ENCODE results near the gene SLC35F3.

The SLC35F3 gene

DNA sequence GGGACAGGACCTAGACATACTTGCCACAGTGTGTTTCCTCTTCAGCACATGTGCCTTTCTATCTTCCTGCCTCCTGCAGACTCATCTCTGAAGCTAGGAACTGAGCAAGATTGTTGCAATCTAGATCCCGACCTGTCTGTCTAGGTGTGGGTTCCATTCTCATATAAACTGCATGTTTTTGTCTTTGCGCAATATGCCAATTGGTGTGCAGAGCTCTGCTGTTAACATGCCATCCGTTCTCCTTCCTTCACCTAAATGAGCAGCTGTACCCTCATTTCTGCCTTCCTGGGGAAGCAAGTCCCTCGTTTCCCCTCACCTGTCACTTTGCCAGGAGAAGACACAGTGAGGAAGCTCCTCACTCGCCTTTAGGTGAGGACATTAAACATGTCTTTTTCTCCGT is 55.5 kb downstream of the SLC35F3 start:
- no peak overlapping the region for H3K4me3 ChIP-seq (ENCODE audit: low read depth, low read length)
- DNase-seq (ENCODE audit: low read depth): no peak

DNA sequence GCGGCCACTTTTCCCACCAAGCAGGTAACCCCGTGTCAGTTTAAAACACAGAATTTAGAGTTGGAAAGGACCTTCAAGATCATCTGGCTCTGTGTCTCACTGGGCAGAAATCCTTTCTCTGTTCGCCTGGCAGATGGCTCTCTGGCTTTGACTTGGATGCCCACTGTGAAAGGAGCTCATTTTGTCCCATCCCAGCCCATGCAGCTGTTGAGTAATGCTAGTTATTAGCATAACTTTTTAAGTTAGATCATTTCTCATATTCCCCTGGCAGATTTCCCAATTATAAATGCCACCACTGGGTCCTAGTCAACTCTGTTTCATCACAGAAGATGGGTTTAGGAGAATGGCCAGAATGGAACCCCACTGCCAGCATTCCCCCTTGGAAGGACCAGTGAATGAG is 55.9 kb downstream of the SLC35F3 start:
- DNase-seq (ENCODE audit: low read depth): no peak
- no peak overlapping the region for H3K4me3 ChIP-seq (ENCODE audit: low read depth, low read length)

DNA sequence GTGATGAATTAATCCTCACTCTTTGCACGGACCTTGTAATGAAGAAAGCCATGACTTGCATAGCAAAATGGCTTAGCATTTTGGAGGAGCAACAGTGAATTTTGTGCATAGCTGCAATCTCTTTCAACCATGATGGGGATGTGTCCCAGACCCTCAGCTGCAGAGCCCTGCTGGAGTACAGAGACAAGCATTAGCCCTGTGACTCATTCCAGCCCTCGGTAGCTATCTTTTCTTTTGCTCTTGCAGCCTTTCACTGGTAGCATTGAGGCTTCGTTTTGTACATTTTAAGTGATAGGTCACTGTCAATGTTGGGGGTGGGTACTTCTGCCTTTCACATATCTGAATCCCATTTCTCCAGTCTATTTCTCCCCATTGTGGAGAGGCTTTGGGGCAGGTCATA is 58.4 kb downstream of the SLC35F3 start:
- H3K4me3 ChIP-seq (ENCODE audit: low read depth, low read length): no peak overlapping the region
- no peak for DNase-seq (ENCODE audit: low read depth)

DNA sequence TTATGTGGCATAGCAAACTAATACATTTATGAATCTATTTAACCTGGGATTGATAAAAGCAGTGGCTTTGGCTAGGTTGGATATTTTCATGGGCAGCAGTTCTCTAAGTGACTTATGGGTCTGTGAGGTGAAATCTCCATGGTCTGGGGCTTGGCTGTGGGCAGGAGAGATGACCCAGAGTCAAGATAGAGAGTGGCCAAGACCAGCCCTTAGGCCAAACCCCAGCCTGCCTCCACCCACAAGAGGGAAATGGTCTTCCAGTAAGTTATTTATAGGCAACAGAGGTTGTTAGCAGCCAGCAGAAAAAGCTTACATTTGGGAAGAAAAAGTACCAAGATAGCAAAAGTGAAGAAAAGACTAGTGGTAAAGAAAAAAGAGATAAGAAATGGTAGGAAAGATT is 61.4 kb downstream of the SLC35F3 start:
- no peak for DNase-seq (ENCODE audit: low read depth)
- no peak overlapping the region for H3K4me3 ChIP-seq (ENCODE audit: low read depth, low read length)

DNA sequence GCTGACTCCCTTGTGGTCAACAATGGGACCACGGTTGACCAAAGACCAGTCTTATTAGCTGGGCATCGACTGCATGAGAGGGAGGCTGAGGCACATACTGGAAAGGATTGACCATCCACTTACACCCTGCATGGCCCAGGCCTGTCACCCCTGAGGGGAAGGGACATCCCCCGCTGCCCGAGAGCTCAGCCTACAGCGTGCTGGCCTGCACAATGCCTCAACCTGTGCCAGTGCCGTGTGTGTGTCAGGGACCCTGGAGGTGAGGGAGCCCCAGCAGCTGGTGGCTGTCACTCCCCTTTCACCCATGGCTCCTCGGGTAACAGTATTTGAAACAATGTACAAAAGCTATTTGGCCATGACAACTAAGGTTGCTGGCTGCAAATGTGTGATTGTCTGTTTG is 67.3 kb downstream of the SLC35F3 start:
- no peak for DNase-seq (ENCODE audit: low read depth)
- H3K4me3 ChIP-seq (ENCODE audit: low read depth, low read length): no peak overlapping the region

DNA sequence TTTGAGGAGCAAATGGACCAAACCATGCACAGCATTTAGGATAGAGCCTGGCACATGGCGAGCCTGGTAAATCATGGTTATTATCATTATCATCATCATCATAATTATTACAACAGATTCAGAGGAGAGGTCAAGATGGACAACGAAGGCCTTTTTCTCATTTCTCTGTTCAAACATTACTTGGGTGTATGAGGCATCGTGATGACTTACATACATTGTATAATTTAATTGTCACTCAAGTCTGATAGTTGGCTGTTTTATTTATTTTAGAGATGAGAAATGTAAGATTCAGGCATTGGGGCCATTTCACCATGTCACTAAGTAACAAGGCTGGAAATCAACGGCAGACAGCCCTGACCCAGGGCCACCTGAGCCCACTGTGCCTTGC is 68.1 kb downstream of the SLC35F3 start:
- no peak for DNase-seq (ENCODE audit: low read depth)
- no peak overlapping the region for H3K4me3 ChIP-seq (ENCODE audit: low read depth, low read length)

DNA sequence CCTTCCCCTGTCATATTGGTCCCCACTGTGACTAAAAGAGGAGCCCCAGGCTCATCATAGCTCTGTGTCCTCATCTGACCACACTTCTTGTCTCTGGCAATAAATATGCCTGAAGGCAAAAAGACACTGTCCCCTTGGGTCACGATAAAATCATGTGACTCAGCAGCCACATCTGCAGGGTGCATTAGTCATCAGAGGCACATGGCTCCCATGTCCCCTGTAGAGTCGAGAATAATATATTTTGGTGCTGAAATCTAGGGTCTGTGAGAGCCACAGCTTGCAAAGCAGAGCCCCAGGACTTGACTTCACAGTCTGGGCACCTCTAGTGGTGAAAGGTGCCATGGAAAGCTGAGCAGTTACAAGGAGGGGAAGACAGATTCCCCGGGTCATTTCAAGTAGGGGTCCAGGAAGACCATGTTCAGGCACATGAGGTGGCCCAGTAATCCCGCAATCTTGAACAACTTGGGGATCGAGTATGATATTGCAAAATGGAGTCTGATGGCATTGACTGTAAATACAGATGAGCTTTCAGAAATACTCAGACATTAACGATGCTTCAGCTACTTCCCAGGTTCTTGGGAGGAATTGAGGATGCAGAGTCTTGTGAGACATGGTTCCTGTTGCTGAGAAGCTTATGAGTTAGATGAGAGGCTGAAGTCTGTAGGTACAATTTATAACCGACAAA is 68.6 kb downstream of the SLC35F3 start:
- no peak for DNase-seq (ENCODE audit: low read depth)

DNA sequence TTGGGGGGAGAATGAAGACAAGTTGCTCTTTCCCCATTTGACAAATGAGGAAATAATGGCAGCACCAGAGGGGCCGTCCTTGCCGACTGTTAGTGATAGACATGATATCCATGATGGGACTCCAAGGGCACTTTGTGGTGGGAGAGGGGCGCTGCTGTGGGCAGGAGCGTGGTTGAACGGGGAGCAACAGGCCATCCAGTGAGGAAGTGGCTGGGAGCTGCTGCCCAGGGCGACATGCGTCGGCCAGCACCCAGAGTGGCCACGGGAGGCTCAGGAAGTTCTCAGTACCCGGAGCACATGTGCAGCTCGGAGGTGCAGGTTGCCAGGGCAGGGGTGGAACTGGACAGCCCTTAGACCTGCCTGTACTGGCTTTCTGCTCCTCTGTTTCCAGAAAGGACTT is 71.0 kb downstream of the SLC35F3 start:
- DNase-seq (ENCODE audit: low read depth): no peak

More for the DNA sequence above, 68.6 kb downstream of the SLC35F3 start:
- no peak overlapping the region for H3K4me3 ChIP-seq (ENCODE audit: low read depth, low read length)

DNA sequence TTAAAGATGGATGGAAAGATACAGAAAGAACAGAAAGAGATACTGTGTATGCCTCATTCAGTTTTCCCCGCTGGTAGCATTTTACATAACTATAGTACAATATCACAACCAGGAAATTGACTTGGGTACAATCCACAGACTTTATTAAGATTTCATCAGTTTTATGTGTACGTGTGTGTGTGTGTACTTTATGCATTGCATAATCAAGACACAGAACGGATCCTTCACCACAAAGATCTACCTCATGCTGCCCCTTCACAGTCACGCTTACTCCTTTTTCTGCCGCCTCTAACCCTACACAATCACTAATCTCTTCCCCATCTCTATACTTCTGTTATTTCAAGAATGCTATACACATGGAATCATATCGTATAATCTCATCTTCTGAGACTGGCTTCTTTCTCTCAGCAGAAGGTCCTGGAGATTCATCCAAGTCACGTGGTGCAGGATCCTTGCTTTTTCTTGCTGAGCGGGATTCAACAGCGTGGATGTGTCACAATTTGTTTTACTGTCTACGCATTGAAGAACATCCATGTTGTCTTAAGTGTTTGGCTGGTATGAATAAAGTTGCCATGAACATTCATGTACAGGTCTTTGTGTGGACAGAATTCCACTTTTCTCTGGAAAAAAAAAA is 76.7 kb downstream of the SLC35F3 start:
- no peak for DNase-seq (ENCODE audit: low read depth)
- H3K4me3 ChIP-seq (ENCODE audit: low read depth, low read length): no peak overlapping the region

More for the DNA sequence above, 71.0 kb downstream of the SLC35F3 start:
- no peak overlapping the region for H3K4me3 ChIP-seq (ENCODE audit: low read depth, low read length)

DNA sequence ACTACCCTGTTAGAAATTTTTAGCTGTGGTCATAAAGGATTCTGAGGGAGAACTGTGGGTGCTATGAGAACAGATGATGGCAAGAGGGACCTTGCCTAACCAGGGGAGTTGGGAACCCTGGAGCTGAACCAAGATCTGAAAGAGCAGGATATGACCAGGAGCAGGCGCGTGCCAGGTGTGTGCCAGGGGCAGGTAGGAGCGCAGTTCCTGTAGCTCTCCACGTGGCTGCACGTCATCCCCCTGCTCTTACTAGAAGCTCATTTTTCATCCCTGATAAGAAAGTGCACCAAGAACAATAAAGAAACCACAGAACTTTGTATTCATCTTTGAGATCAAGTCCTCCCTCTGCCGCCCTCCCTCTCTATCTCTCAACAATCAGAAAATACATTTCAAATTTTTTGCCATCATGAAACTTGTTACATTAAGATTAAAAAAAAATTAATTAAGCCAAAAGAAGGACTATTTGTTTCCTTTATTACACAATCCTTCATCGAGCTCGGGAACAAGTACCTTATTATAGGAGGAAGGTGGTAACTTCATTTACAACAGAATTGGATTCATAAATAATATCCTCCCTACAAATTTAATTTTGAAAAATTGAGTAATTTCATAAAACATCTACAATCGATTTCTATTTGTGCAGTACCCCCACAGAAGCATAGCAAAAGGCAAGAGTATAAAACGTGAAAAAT is 78.5 kb downstream of the SLC35F3 start:
- no peak for DNase-seq (ENCODE audit: low read depth)
- H3K4me3 ChIP-seq (ENCODE audit: low read depth, low read length): no peak overlapping the region

DNA sequence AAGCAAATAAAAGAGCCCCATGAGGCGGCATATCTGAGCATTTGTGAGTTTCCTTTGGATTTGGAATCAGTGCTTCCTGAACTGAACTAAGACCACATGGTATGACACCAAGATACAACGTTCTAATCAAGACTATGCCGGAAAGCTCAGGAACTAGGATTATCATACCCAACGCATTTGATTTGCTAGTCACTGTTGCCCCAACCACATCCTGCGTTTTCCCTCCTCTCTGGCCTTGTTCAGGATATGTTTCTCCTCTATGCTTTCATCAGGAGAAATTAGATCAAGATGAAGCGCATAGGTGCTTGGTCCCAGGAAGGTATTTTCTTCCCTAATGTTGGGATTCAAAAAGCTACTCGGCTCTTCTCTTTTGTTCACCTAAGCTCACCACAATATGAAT is 79.3 kb downstream of the SLC35F3 start:
- DNase-seq (ENCODE audit: low read depth): no peak
- H3K4me3 ChIP-seq (ENCODE audit: low read depth, low read length): no peak overlapping the region

DNA sequence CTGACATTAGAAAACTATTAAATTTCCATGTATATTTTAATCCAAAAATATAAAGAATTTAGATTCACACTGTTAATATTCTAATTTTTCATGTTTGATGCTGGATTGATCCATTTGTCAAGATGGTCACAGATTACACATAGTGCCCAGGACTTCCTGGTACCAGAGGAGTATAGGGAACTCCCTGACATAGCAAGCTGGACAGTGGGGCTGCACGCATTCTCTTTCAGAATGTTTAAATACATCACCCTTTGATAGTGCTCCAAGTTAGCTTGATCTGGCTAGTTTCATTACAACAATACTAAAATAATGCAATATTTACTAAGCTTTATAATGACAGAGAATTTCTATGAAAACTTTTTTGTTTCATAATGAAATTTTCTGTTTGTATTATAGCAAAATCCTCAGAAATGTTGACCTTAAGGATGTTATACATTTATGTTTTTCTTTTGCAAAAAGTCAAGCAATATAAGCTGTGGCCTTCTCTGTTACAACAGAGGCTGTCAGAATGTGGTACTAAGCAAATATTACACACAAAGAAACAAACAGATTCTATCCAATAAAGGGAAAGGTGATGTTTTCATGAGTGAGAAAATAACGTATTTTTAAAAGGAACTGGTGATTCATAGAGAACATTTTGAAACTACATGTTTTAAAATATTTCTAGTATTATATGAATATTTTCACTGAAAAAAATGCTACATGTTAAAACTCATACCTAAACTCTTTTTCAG is 84.7 kb downstream of the SLC35F3 start:
- H3K4me3 ChIP-seq (ENCODE audit: low read depth, low read length): no peak overlapping the region
- DNase-seq (ENCODE audit: low read depth): no peak

DNA sequence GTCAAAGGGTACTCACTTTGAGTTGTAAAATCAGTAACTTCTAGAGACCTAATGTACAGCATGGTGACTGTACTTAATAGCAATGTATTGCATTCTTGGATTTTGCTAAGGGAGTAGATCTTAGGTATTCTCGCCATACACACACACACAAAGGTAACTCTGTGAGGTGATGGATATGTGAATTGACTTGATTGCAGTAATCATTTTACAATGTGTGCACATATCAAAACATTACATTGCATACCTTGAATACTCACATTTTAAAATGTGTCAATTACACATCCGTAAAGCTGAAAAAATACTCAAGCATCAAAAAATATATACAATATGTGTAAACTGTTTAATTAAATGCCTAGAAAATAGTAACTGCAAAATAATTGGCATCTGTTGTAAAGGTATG is 86.0 kb downstream of the SLC35F3 start:
- no peak for DNase-seq (ENCODE audit: low read depth)
- no peak overlapping the region for H3K4me3 ChIP-seq (ENCODE audit: low read depth, low read length)

DNA sequence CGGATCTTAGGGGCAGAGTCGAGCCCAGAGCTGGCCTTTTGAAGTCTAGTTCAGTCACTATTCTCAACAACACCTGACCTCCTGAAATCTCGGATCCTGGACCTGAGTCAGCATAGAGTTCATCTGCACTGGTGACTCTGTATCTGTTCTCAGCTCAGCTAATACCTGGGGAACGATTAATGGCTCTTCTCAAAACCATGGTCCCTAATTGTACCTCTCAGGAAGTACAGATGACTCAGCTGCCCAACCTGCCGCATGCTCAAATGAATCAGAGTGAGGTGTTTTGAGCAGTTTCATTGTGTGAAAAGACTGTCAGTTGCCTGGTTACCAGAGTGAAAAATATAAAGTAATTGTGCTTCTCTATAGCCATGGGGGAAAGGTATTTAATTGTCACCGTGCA is 89.2 kb downstream of the SLC35F3 start:
- DNase-seq (ENCODE audit: low read depth): no peak
- no peak overlapping the region for H3K4me3 ChIP-seq (ENCODE audit: low read depth, low read length)

DNA sequence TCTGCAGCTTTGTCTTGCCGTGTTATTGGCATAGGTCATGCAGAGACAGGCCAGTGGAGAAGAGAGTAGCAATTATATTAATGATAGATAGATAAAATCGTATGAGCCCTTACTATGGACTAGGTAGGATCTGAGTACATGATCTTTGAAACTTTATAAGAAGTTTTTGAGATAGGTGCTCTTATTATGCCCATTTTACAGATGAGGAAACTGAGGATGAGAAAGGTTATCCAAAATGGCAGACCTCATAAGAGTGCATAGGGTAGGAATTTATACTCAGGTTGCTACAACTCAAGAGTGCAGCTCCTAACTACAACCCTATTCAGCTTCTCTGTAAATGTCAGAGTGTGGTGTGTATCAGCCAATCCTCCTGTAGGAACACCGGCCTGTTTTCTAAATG is 89.6 kb downstream of the SLC35F3 start:
- H3K4me3 ChIP-seq (ENCODE audit: low read depth, low read length): no peak overlapping the region
- DNase-seq (ENCODE audit: low read depth): no peak

DNA sequence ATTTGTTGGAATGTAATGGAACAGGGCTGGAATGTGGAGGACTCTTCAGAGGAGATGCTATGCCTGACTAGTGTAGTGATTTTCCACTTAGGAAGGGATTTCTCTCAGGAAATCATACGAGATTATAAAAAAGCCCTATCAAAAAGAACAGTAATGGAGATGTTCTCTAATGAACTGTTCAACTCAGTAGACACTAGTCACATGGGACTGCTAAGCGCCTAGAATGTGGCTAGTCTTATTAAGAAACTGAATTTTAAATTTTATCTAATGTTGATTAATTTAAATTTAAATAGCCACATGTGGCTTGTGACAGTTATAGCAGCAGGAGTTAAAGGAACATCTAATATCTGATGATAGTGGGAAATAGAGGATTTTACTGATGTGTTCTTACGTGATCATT is 94.0 kb downstream of the SLC35F3 start:
- DNase-seq (ENCODE audit: low read depth): no peak
- no peak overlapping the region for H3K4me3 ChIP-seq (ENCODE audit: low read depth, low read length)

DNA sequence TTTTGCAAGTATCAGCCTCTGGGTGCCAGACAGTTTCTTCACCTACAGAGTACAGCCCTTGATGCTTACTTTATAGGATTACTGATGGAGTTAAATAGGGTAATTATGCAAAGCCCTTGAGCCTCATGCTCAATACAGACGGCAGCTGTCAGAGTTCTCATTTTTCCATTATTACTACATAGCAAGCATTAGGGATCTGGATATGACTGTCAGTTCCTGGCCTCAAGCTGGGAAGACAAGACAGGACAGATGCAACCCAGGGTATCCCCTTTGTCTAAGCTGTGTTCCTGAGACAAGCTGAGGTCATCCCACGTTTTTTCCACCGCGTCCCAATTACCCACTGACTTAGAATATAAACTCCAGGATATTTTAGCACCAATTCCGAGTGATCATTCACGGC is 94.4 kb downstream of the SLC35F3 start:
- no peak overlapping the region for H3K4me3 ChIP-seq (ENCODE audit: low read depth, low read length)
- no peak for DNase-seq (ENCODE audit: low read depth)

DNA sequence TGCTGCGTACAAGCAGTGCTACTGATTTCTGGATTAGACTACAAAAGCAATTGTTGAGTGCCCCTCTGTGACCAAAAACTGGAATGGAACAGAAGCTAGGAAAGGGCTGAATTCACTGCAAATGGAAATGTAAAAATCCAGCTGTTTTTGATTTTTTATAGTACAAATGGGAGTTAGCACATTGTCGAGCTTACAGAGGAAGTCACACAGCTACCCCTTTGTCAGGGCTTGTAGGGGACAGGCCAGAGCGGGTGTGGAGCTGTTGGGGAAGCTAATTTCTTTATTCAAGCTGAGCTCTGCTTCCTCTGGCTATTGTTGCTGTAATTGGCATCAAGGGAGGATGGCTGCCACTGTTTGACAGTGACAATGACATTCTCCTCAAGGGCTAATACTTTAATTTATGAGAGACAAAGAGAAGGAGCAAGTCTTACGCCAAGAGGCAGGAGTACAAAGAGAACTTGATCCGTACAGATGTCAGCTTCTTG is 96.1 kb downstream of the SLC35F3 start:
- no peak overlapping the region for H3K4me3 ChIP-seq (ENCODE audit: low read depth, low read length)
- DNase-seq (ENCODE audit: low read depth): no peak

DNA sequence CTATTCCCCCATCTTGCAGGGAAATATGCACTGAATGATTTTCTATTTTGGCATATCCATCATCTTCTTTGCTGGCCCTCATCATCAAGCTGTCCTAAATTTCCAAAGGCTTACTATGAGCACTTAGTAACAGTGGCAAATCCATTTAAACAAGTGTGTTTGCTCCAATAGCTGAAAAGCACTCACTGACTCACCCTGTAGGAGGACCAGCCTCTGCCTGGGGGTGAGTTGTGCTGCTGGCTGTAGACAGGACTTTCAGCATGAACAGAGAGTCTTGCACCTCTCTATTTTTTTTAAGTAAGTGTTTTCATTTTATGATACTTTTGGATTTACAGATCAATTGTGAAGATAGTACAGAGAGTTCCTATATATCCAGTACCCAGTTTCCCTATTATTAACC is 97.3 kb downstream of the SLC35F3 start:
- no peak overlapping the region for H3K4me3 ChIP-seq (ENCODE audit: low read depth, low read length)
- DNase-seq (ENCODE audit: low read depth): no peak

DNA sequence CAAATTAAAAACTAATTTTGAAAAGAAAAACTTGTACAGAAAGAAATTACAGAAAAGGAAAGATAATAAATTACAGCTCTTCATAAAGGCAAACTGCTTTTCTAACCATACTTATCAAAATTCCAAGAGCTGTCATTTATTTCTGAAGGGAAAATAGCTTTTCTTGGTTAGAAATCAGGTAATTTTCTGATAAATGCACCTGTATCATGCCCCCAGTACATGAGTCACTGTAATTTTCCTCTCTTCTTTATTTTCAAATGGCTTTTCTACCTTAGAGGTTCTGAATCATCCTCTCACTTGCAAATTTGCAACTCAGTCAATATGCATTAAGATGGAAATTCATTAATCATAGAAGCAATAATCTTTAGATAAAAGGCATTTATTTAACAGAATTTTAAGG is 100.1 kb downstream of the SLC35F3 start:
- no peak overlapping the region for H3K4me3 ChIP-seq (ENCODE audit: low read depth, low read length)
- no peak for DNase-seq (ENCODE audit: low read depth)

All from skeletal muscle cell (primary cell).